Activated T-cell treated with anti-CD3 and anti-CD28 coated beads, Interleukin-2, amount 50 U/mL, for 72 hours (primary cell): Measurements from ENCODE around the gene SULT1A2. TPM values are rescaled to one million over a fixed set of nuclear protein-coding genes. Genes with fewer than 3 reads are reported as not detected.
"Not testable (repeated sequence)": the region's sequence is repeated elsewhere in the genome, so short reads cannot be mapped to it uniquely, and the experiment has no call there.

Experiments
- ATAC-seq, 2 donors: fragments of 150-1000 bp; cut with Tn5 transposase; replicated peaks in 1 of 2; 2 replicates each; pipeline ENCODE4 v1.10.0; 2021; ENCODE audit warnings: moderate library complexity in 2 of 2, mild to moderate bottlenecking in 1 of 2
- DNase-seq, 2 donors: peaks; one replicate each; pipeline ENCODE4 v3.0.0; 2021 to 2022; ENCODE audit warnings: mixed read lengths in 1 of 2
- H3K27ac Mint-ChIP-seq: one replicate; pipeline ENCODE4 v1.8.0; 2022; ENCODE audit warnings: mild to moderate bottlenecking, moderate library complexity, mixed read lengths
- H3K27me3 Mint-ChIP-seq: one replicate; pipeline ENCODE4 v1.8.0; 2022; ENCODE audit warnings: low read depth, mixed read lengths
- H3K36me3 Mint-ChIP-seq, 2 donors: one replicate each; pipeline ENCODE4 v1.8.0; 2022; ENCODE audit warnings: mixed read lengths in 2 of 2, mild to moderate bottlenecking in 1 of 2; ENCODE audit not compliant: insufficient read depth in 2 of 2
- H3K4me1 Mint-ChIP-seq: one replicate; pipeline ENCODE4 v1.8.0; 2022; ENCODE audit warnings: low read depth, mixed read lengths
- H3K4me3 Mint-ChIP-seq, 2 donors: one replicate each; pipeline ENCODE4 v1.8.0; 2022; ENCODE audit warnings: mild to moderate bottlenecking in 2 of 2, mixed read lengths in 2 of 2, moderate library complexity in 2 of 2
- H3K9me3 Mint-ChIP-seq, 2 donors: one replicate each; pipeline ENCODE4 v1.8.0; 2022; ENCODE audit warnings: mixed read lengths in 2 of 2
- total RNA-seq, 2 donors: library from RNA; stranded (reverse); gene quantifications; one replicate each; pipeline ENCODE4 v1.2.3, GENCODE V29; 2022

The SULT1A2 gene
- total RNA-seq = 1 to 10 TPM in 1 of 2 donors, under 1 TPM in 1; 0.25 to 1.2 TPM

DNA sequence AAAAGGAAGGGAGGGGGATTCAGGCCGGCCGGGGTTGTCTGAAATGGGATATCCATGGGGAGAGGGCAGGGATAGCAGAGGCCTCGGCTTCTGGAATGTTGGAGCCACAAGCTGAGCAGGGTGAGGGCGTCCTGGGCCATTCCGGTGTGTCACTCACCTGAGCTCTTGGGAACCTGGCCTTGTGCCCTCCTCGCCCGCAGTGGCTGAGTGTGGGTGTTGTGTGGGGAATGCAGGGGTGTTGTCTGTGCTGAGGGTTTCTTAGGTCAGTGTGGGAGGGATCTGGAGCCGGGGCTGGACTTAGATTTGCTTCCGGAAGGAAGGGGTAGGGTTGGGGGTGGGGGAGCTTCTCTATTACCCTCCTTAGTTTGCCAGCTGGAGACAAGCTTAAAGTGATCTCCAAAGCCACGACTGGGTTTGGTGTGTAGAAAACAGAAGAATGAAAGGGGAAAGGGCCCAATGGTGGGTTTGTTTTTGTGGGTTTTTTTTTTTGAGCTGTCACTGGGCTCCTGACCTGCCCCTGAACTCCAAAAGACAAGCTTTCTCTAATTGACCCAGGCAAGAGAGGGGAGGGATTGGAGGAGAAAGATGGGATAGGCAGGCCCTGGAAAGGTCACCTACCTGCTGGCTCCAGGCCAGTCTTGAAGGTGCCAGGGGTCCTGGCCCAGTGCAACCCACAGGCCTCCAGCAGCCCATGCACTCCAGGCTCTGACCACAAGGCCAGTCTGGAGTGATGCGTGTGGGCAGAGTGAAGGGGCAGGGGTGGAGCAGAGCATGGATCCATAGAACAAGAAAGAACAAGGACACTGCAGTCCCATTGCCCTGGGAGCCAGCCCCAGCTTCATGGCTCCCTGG is at the start of gene SULT1A2:
Gene SULT1A2 (minus strand): TSS at position 211 of the 852 bp plus-strand sequence. CDS start 1,120 bp downstream, outside the sequence.
- Mint-ChIP-seq H3K4me1 (no peaks in the 10 kb centered on the region), H3K36me3 (no peaks in the 10 kb centered on the region), H3K9me3 (no peaks in the 10 kb centered on the region), H3K27ac (no peak within 1 kb of the TSS), H3K4me3 (no peak within 1 kb of the TSS), H3K27me3 (no peaks in the 10 kb centered on the region)
- ATAC-seq = no peak
- DNase-seq = no peak

DNA sequence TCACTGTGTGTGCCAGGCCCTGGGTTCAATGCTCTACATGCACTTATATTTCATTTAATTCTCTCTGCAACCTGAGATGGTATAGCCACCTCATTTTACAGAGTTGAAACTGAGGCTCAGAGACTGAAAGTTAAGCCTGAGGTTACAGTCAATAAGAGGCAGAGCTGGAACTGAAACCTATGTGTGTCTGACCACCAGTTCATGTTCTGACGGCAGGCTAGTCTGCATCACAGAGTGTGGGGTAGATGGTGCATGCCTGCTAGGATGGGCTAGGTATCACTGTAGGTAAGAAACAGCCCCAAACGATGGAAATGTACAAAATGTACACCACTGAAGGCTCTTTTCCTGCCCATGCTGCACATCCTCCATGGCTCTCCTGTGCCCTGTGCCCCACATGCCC is 43.1 kb upstream of the SULT1A2 start:
- H3K4me1 Mint-ChIP-seq, H3K4me3 Mint-ChIP-seq, DNase-seq, H3K27ac Mint-ChIP-seq, H3K36me3 Mint-ChIP-seq, ATAC-seq, H3K27me3 Mint-ChIP-seq, H3K9me3 Mint-ChIP-seq: not testable (repeated sequence)

DNA sequence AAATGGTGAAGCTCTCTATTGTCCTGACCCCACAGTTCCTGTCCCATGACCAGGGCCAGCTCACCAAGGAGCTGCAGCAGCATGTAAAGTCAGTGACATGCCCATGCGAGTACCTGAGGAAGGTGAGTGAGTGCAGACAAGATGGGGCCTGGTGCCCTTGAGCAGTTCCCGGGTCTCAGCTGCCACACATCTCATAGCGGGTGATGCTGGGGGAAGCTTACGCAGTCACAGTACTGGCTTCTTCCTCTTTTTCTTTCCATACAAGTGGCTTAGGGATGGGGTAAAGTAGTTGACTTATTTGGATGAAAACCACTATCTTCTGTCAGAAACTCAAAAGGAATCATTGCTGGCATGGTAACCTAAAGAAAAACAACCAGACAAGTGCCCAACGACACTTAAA is 41.5 kb upstream of the SULT1A2 start:
- not testable (repeated sequence) for H3K4me3 Mint-ChIP-seq

DNA sequence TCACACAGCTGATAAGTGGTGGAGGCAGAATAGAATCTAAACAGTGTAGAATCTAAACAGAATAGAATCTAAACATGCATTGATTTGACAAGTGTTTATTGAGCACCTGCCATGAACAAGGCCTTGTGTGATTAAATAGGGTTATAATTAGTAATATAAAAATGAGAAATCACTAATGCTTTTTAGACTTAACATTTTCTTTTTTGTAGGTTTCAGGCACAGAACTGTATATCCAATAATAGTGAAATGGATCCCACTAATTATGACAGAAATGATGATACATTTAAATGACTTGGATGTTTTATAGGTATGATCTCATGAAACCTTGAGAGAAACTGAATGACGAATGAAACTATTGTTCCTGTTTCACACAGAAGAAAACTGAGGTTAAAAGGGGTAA is 40.9 kb upstream of the SULT1A2 start, which contains the start of gene NPIPB8:
Gene NPIPB8 (plus strand): TSS at position 301 of the 400 bp plus-strand sequence. CDS start 296 bp downstream, outside the sequence.
- H3K4me3 Mint-ChIP-seq, H3K27ac Mint-ChIP-seq, H3K4me1 Mint-ChIP-seq, H3K27me3 Mint-ChIP-seq, DNase-seq, H3K36me3 Mint-ChIP-seq, ATAC-seq, H3K9me3 Mint-ChIP-seq: not testable (repeated sequence)

More for the DNA sequence above, 41.5 kb upstream of the SULT1A2 start:
- not testable (repeated sequence) for H3K9me3 Mint-ChIP-seq, H3K36me3 Mint-ChIP-seq, H3K4me1 Mint-ChIP-seq, H3K27ac Mint-ChIP-seq, DNase-seq, ATAC-seq, H3K27me3 Mint-ChIP-seq

DNA sequence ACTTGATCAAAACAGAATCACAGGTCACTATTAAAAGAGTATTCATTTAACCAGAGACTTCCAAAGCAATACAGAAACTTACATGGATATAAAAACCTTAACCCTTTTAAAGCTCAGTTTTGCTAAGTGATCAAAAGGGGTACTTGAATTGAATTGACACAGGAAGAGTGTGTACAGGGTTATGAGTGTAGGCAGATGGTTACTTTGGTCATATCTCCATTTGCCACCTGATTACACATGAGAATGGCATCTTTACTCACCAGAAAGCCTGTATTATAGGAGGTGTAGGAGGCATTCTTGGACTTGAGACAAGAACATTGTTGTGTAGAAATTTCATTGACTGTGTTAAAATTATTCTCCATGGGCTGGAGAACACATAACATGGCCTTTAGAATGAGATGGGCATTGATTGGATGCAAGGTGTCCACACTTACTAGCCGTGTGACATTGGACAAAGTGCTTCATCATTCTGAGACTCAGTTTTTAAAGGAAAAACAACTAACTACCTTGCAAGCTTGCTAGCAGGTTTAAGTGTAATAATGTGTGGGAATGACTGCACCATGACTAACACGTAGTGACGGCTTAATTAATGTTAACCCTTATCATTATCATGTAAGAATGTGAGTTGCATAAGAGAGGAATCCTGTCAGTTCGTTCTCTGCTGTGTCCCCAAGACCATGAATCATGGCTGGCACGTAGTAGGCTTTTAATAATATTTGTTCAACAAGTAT is 39.4 kb upstream of the SULT1A2 start:
- not testable (repeated sequence) for H3K27ac Mint-ChIP-seq, H3K4me3 Mint-ChIP-seq, H3K4me1 Mint-ChIP-seq, H3K27me3 Mint-ChIP-seq, H3K9me3 Mint-ChIP-seq, ATAC-seq, DNase-seq, H3K36me3 Mint-ChIP-seq

DNA sequence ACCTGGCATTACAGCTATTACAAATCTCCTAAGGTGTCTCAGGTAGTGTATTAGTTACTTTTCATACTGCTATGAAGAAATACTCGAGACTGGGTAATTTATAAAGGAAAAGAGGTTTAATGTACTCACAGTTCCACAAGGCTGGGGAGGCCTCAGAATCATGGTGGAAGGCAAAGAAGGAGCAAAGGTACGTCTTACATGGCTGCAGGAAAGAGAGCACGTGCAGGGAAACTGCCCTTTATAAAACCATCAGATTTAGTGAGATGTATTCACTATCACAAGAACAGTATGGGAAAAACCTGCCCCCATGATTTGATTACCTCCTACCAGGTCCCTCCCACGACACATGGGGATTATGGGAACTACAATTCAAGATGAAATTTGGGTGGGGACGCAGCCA is 34.1 kb upstream of the SULT1A2 start:
- not testable (repeated sequence) for DNase-seq, H3K4me1 Mint-ChIP-seq, H3K36me3 Mint-ChIP-seq, H3K27ac Mint-ChIP-seq, H3K4me3 Mint-ChIP-seq, H3K27me3 Mint-ChIP-seq, H3K9me3 Mint-ChIP-seq, ATAC-seq

DNA sequence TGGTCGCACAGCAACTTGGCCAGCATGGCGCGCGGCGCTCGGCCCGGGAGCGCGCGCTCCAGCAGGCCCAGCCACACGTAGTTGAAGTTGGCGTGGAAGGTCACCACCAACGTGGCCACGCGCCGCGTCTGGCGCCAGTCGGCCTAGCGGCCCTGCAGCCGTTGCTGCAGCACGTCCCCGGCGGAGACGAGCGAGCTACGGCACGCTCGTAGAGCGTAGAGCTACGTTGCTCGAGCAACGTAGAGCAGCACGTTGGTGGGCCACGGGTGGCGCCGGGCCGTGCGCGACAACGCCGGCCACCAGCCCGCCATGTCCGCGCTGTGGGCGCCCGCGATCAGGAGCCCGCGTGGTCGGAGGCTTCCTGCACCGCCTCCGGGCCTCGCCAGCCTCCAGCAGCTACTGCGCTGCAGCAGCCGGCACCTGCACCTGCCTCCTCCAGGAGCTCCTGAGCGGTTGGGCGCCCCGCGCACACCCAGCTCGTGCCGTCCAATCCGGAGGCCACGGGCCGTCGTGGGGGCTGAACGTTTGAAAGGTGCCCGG is 26.4 kb upstream of the SULT1A2 start:
- H3K4me1 Mint-ChIP-seq = peaks cover 27% of the 10 kb centered on the region
- peaks cover 0 to 3% of the 10 kb centered on the region in 2 donors for H3K36me3 Mint-ChIP-seq
- H3K27ac Mint-ChIP-seq = no peak overlapping the region
- no peaks in the 10 kb centered on the region for H3K9me3 Mint-ChIP-seq
- peak; percentile 72 to 74 for DNase-seq
- H3K27me3 Mint-ChIP-seq = peaks cover 5% of the 10 kb centered on the region
- H3K4me3 Mint-ChIP-seq = peak overlapping the region; percentile 85 to 87
- ATAC-seq = peak; percentile 92 to 93

DNA sequence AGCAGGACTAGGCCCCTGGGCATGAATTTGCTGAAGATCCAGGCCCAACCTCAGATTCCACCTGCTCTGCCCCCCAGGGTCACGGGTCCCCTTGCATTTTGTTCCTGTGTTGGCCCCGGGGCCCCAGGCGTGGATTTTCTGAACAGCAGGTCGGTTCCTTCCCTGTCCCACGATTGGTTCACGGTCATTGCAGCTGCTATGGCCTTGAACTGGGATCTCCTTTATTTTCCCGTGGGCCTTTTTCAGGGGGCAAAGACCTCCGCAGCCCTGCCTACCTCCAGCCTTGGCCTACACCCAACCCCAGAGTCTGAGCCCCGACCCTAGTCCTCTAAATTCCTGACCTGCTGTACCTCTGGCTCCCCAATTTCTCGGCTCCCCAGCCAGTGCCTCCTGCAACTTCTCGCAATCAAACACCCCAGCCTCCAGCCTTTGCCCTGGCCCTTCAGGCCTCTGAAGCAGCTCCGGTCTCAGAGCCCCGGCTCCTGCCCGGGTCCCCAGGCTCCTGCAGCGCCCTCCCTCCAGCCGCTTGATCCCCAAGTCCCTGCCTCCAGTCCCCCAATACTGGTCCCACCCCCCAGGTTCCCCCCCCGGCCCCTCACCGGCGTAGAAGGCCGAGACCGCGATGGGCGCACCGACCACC is 25.8 kb upstream of the SULT1A2 start:
- peak overlapping the region; percentile 85 to 87 for H3K4me3 Mint-ChIP-seq
- not testable (repeated sequence) for DNase-seq, H3K27ac Mint-ChIP-seq, H3K27me3 Mint-ChIP-seq, H3K9me3 Mint-ChIP-seq, H3K36me3 Mint-ChIP-seq
- ATAC-seq = peak; percentile 22 to 33
- H3K4me1 Mint-ChIP-seq = peaks cover 27% of the 10 kb centered on the region

DNA sequence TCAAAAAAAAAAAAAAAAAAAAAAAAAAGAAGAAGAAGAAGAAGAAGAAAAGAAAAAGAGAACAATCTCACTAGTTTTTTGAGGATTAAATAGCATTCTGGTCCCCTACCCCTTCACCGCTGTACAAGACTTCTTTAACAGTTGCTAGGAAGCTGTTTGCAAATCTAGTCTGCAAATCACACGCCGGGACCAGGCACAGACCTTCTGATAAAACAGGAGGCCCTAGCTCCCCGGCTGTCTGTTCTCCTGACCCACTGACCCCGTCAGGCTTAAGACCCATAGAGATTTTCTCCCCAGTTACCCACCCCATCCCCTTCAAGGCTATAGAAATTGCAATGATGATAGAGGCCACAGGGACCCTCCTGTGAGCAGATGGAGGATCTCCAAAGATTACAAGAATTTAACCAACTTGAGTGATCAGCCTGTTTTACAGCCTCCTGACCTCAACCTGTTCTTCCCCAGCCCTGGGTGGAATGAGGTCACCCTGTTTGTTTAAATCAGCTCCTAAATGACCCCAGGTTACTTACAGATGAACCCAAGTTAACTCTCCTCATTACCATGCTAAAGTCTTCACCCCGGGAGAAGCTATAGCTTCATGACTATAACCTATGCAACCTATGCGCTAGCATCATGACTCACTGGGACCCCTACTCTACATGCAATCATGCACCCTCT is 24.8 kb upstream of the SULT1A2 start:
- H3K4me3 Mint-ChIP-seq = peak overlapping the region; percentile 85 to 87
- H3K9me3 Mint-ChIP-seq = no peaks in the 10 kb centered on the region
- ATAC-seq = peak in 1 of 2 donors; percentile 22
- H3K27me3 Mint-ChIP-seq = no peaks in the 10 kb centered on the region
- peaks cover 27% of the 10 kb centered on the region for H3K4me1 Mint-ChIP-seq
- DNase-seq = no peak
- no peak overlapping the region for H3K27ac Mint-ChIP-seq
- peaks cover 0 to 3% of the 10 kb centered on the region in 2 donors for H3K36me3 Mint-ChIP-seq

DNA sequence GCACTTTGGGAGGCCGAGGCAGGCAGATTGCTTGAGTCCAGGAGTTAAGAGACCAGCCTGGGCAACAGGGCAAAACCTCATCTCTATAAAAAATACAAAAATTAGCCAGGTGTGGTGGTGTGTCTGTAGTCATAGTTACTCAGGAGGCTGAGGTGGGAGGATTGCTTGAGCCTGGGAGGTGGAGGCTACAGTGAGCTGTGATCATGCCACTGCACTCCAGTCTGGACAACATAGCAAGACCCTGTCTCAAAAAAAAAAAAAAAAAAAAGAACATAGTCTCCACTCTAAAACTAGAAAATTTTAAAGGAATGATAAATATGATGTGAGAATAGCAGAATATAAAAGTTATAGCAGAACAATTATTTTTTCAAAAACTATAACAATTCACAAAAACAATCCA is 23.5 kb upstream of the SULT1A2 start:
- H3K9me3 Mint-ChIP-seq, H3K36me3 Mint-ChIP-seq, H3K27me3 Mint-ChIP-seq, H3K27ac Mint-ChIP-seq, DNase-seq, H3K4me3 Mint-ChIP-seq, ATAC-seq: not testable (repeated sequence)
- peaks cover 27% of the 10 kb centered on the region for H3K4me1 Mint-ChIP-seq

DNA sequence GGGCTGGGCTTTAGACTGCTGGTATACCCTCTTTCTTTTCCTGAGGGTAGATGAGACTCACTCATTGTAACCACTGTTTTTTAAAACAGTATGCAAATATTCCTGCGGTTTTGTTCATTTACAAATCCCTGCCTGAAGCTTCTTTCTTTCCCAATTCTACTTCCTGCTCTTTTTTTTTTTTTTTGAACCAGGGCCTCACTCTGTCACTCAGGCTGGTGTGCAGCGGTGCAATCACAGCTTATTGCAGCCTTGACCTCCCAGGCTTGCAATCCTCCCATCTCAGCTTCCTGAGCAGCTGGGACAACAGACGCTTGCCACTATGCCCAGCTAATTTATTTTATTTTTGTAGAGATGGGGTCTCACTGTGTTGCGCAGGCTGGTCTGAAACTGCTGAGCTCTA is 21.0 kb upstream of the SULT1A2 start:
- peaks cover 17% of the 10 kb centered on the region for H3K4me1 Mint-ChIP-seq
- DNase-seq (no peak), ATAC-seq (no peak)
- no peaks in the 10 kb centered on the region for H3K27me3 Mint-ChIP-seq
- peak overlapping the region; percentile 10 for H3K27ac Mint-ChIP-seq
- no peaks in the 10 kb centered on the region for H3K9me3 Mint-ChIP-seq
- no peak overlapping the region for H3K4me3 Mint-ChIP-seq
- H3K36me3 Mint-ChIP-seq = peaks cover 0 to 3% of the 10 kb centered on the region in 2 donors

DNA sequence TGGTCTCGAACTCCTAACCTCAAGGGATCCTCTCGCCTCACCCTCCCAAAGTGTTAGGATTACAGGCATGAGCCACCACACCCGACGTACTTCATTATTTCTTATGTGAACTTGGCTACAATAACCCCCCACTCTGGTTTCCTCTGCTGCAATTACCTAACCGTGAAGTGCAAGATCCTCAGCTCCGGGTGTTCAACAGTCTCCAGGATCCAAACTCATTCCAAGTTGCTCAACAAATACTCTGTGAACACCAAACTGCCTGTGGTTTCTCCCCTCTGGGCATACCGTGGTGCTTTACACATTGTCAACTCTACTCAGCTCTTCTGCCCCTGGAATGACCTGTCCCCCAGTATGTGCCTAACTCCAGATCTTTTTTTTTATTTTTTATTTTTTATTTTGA is 19.8 kb upstream of the SULT1A2 start:
- DNase-seq (no peak), ATAC-seq (no peak)
- Mint-ChIP-seq H3K9me3 (no peaks in the 10 kb centered on the region), H3K36me3 (peaks cover 0 to 3% of the 10 kb centered on the region in 2 donors), H3K4me3 (no peak overlapping the region), H3K4me1 (peaks cover 4% of the 10 kb centered on the region), H3K27ac (no peak overlapping the region), H3K27me3 (no peaks in the 10 kb centered on the region)
